DMS153 treated with DMSO at 0.1 percent for 48 hours (cell line): Measurements from ENCODE around the gene BLZF1.
"Not testable (repeated sequence)": the region's sequence is repeated elsewhere in the genome, so short reads cannot be mapped to it uniquely, and the experiment has no call there.

Source experiments
- DNase-seq: peaks from one replicate; lab custom pipeline; 2025; ENCODE audit not compliant: unreplicated experiment; lab: John Stamatoyannopoulos, UW

Gene BLZF1

GRCh38 chr1:169360415-169360814 lies 7.6 kb upstream of the BLZF1 start:
- DNase-seq = no peak

- DNase-seq = no peak
Observed at GRCh38 chr1:169361281-169361680, 6.7 kb upstream of the BLZF1 start.

GRCh38 chr1:169363046-169363730 lies 4.8 kb upstream of the BLZF1 start:
- DNase-seq = no peak

GRCh38 chr1:169364948-169365347 lies 3.0 kb upstream of the BLZF1 start:
- DNase-seq = no peak

GRCh38 chr1:169367096-169367685 lies 804 bp upstream of the BLZF1 start:
- DNase-seq = no peak

GRCh38 chr1:169368406-169368769 lies 393 bp downstream of the BLZF1 start:
- DNase-seq = no peak

- no peak for DNase-seq
Observed at GRCh38 chr1:169371404-169371803, 3.4 kb downstream of the BLZF1 start.

- DNase-seq = no peak
Observed at GRCh38 chr1:169381162-169381561, 13.2 kb downstream of the BLZF1 start.

GRCh38 chr1:169383449-169383848 lies 15.5 kb downstream of the BLZF1 start:
- no peak for DNase-seq

- no peak for DNase-seq
Observed at GRCh38 chr1:169387399-169387798, 19.4 kb downstream of the BLZF1 start.

GRCh38 chr1:169390303-169390702 lies 22.3 kb downstream of the BLZF1 start:
- no peak for DNase-seq

GRCh38 chr1:169392406-169392805 lies 24.4 kb downstream of the BLZF1 start:
- DNase-seq = no peak

GRCh38 chr1:169395955-169396354 lies 28.0 kb downstream of the BLZF1 start:
- DNase-seq = no peak

- not testable (repeated sequence) for DNase-seq
Observed at GRCh38 chr1:169402578-169402977, 34.6 kb downstream of the BLZF1 start.

GRCh38 chr1:169408340-169408739 lies 40.3 kb downstream of the BLZF1 start:
- DNase-seq = not testable (repeated sequence)

GRCh38 chr1:169414952-169415351 lies 47.0 kb downstream of the BLZF1 start:
- no peak for DNase-seq

- no peak for DNase-seq
Observed at GRCh38 chr1:169421309-169421708, 53.3 kb downstream of the BLZF1 start.

GRCh38 chr1:169426174-169426705 lies 58.2 kb downstream of the BLZF1 start:
- peak; percentile 29 for DNase-seq

GRCh38 chr1:169427081-169427641 lies 59.2 kb downstream of the BLZF1 start, which contains the start of gene CCDC181:
CCDC181 (minus strand) TSS chr1:169427474; CDS start chr1:169424927, 2,547 bp downstream.
- DNase-seq = peak; percentile 92
